ENCODE data around the gene GRHL3.

DNA sequence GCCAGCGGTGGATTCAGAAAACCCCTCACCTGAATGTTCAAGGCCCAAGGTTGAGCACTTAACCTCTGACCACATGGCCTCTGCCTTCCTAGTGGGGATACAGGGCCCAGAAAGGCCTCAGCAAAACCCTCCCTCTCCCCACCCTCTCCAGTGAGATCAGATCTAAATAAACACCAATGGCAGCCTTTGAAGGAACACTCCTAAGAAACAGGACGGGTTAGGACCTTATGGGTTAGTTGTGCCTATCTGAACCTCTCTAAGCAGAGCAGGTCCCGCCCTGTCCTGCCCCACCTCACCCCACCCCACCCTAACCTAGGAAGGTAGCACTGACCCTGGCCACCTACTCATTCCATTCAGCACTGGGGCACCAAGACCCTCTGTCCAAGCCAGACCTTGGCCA, 7.9 kb upstream of the GRHL3 start:
- TF ChIP-seq, protein P1, sequence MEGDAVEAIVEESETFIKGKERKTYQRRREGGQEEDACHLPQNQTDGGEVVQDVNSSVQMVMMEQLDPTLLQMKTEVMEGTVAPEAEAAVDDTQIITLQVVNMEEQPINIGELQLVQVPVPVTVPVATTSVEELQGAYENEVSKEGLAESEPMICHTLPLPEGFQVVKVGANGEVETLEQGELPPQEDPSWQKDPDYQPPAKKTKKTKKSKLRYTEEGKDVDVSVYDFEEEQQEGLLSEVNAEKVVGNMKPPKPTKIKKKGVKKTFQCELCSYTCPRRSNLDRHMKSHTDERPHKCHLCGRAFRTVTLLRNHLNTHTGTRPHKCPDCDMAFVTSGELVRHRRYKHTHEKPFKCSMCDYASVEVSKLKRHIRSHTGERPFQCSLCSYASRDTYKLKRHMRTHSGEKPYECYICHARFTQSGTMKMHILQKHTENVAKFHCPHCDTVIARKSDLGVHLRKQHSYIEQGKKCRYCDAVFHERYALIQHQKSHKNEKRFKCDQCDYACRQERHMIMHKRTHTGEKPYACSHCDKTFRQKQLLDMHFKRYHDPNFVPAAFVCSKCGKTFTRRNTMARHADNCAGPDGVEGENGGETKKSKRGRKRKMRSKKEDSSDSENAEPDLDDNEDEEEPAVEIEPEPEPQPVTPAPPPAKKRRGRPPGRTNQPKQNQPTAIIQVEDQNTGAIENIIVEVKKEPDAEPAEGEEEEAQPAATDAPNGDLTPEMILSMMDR (IDR thresholded peaks at IDR 0.05) = no peak
- no peak for TF ChIP-seq POLR2A (IDR thresholded peaks at IDR 0.05)

All from suprapubic skin (tissue), 3 donors.